AG04450 (cell line): ENCODE results near the gene MMS19. TPM values are rescaled to one million over a fixed set of nuclear protein-coding genes. Genes with fewer than 3 reads are reported as not detected.
A peak's percentile ranks its signal among the peaks of the same experiment; 100 is the strongest.

ENCODE experiments used
- CTCF ChIA-PET: fragments of 300-600, 350-600 bp; formaldehyde crosslinking; extraction: SDS; loops from one replicate; lab custom pipeline; 2022; ENCODE audit warnings: antibody characterized with exemption, inconsistent platforms; lab: Charles Lee
- POLR2A ChIA-PET: fragments of 350-600 bp; formaldehyde crosslinking; extraction: SDS; loops from one replicate; lab custom pipeline; 2021; ENCODE audit warnings: antibody characterized with exemption, inconsistent platforms; lab: Yijun Ruan, JAX
- DNase-seq: peaks from one replicate; pipeline ENCODE4 v3.0.0-alpha.2; 2011; ENCODE audit warnings: low read depth, low spot score
- H3K27ac ChIP-seq: one replicate; pipeline ENCODE4 v1.5.1; 2012; ENCODE audit warnings: low read depth, low read length, control low read depth
- H3K27me3 ChIP-seq: one replicate; pipeline ENCODE4 v1.6.0; 2012; ENCODE audit warnings: low read length; ENCODE audit not compliant: control insufficient read depth, insufficient read depth
- H3K4me3 ChIP-seq: 2 replicates; pipeline ENCODE4 v1.5.1; 2011; ENCODE audit warnings: mild to moderate bottlenecking, low read depth, low read length, control low read depth
- H3K9me3 ChIP-seq: 2 replicates; pipeline ENCODE4 v1.5.1; 2012; ENCODE audit warnings: low read length; ENCODE audit not compliant: control insufficient read depth, insufficient read depth
- polyA plus RNA-seq: library from polyadenylated mRNA; depleted of rRNA; stranded (reverse); fragments of >200 nt; gene quantifications from 2 replicates; pipeline ENCODE4 v1.2.3, GENCODE V29; 2011
- TF ChIP-seq, protein P1 (sequence below): IDR thresholded peaks from 2 replicates; pipeline ENCODE4 v1.5.1; 2011; ENCODE audit warnings: low read depth, low read length, control low read depth, inconsistent platforms

MMS19 gene
- polyA plus RNA-seq, 1 experiment, result 71.5 TPM

DNA sequence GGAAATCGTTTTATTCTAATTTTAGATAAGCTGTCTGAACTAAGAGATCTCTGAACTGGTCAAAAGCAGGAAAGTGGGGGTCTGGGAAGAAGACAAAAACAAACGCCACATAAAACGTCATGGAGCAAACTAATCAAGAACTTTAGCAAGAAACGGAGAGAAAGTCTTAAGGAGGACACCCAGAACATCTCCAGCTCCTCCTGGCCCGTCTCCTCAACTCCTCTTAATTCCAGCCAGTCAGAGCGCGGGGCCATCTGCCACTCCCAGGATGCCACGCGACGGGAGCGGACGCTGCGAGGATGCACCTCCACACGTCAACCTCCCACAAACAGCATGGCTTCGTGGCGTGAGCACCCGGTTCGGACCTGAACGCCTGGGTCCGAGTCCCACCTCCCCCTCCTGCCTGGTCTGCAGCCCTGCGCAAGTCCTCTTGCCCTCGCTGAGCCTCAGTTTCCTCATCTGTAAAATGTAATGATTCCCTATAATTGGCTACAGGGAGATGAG is 598 bp downstream of the MMS19 start:
- peak; percentile 38 for DNase-seq
- H3K27me3 ChIP-seq, result no peaks in the 10 kb centered on the region
- no peaks in the 10 kb centered on the region; the same call in 1 of the 2 replicates for H3K9me3 ChIP-seq
- CTCF ChIA-PET, result interaction anchor here (0.6 kb wide), 1 partner anchor 90 kb away, joined by 6 read pairs; no protein-coding TSS in a partner anchor
- peak overlapping the region; percentile 87 for H3K27ac ChIP-seq
- H3K4me3 ChIP-seq, result peak overlapping the region; percentile 78
- POLR2A ChIA-PET, result interaction anchor here (0.6 to 0.7 kb wide), 2 partner anchors 9 to 48 kb away, joined by 3 to 4 read pairs; no protein-coding TSS in a partner anchor
- TF ChIP-seq, protein P1, sequence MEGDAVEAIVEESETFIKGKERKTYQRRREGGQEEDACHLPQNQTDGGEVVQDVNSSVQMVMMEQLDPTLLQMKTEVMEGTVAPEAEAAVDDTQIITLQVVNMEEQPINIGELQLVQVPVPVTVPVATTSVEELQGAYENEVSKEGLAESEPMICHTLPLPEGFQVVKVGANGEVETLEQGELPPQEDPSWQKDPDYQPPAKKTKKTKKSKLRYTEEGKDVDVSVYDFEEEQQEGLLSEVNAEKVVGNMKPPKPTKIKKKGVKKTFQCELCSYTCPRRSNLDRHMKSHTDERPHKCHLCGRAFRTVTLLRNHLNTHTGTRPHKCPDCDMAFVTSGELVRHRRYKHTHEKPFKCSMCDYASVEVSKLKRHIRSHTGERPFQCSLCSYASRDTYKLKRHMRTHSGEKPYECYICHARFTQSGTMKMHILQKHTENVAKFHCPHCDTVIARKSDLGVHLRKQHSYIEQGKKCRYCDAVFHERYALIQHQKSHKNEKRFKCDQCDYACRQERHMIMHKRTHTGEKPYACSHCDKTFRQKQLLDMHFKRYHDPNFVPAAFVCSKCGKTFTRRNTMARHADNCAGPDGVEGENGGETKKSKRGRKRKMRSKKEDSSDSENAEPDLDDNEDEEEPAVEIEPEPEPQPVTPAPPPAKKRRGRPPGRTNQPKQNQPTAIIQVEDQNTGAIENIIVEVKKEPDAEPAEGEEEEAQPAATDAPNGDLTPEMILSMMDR, result no peak

DNA sequence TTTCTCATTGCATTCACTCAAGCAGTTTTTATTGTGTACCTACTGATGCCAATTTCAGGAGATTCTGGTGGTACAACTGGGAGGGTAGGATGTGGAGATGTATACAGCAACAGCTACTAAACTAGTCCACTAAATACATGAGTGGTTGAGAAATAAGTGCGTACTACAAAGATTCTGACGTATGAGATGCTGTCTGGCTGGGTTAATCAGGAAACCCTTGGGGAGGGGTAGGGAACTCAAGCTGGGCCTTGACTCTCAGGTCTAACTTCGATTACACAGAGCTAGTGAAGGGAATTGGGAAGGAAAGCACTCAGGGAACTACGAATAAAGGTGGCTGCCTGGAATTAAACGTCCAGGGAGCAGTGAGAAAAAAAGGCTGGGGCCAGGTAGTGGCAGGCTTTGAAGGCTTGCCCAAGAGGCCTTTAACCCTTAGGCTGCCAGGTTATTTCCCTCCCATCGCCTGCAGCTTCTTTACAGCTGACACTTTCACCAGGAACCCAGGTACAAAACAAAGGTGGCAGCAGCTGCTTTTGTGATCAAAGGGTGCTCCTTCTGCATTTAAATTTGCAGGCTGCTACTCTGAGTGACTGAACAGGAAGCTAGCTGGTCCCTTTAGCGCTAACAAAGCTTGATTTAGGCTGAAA is 3.2 kb downstream of the MMS19 start:
- DNase-seq, result no peak
- Histone ChIP-seq H3K9me3 (no peaks in the 10 kb centered on the region; the same call in 1 of the 2 replicates), H3K27ac (no peak overlapping the region), H3K27me3 (no peaks in the 10 kb centered on the region), H3K4me3 (no peak overlapping the region; the same call in 1 of the 2 replicates)
- ChIA-PET CTCF (interaction anchor here (0.6 to 1.1 kb wide), 2 partner anchors 59 to 117 kb away, joined by 3 to 7 read pairs; no protein-coding TSS in a partner anchor), POLR2A (no interaction called here)
- TF ChIP-seq, protein P1, result no peak

DNA sequence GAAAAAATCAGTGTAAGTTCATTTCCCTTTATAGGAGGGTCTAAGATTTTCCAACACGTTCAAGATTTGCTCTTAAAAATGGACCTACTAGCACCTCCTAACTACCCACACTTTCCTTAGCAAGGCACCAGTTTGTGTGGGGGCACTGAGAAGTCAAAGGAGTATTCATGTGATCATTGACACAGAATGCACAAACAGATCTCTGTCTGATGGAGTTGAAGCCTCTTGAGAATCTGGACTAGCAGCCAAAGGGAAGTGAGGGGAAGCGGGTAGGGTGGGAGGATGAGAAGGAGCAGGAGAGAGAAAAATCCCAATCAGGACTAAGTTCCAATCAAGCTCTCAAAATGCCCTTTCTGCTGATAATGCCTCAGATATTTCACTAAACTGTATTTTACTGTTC is 4.1 kb downstream of the MMS19 start:
- TF ChIP-seq, protein P1, result no peak
- Histone ChIP-seq H3K27ac (no peak overlapping the region), H3K27me3 (no peaks in the 10 kb centered on the region), H3K4me3 (no peak overlapping the region), H3K9me3 (no peaks in the 10 kb centered on the region; the same call in 1 of the 2 replicates)
- POLR2A ChIA-PET, result no interaction called here
- no peak for DNase-seq
- CTCF ChIA-PET, result interaction anchor here (1.1 kb wide), 1 partner anchor 60 kb away, joined by 7 read pairs; no protein-coding TSS in a partner anchor

DNA sequence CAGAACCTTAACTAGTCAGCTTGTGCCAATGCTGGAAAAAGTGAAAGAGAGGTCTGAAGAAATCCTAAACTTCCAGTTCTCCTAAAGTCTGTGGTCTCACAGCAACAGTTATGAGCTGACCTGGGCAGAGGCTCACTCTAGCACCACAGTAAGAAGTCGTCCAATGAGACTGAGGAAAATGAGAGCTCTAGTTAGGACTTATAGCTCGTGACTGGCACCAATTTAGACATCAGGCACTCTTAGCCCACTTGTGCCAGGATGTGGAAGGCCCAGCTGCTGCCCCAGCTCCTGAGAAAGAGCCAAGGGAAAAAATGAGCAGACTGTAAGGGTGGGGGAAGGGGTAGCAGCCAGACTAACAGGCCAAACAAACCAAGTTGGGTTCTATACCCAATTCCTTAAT is 7.6 kb downstream of the MMS19 start:
- no peak for DNase-seq
- TF ChIP-seq, protein P1, result no peak
- H3K27me3 ChIP-seq, result no peaks in the 10 kb centered on the region
- H3K4me3 ChIP-seq, result no peak overlapping the region
- CTCF ChIA-PET, result no interaction called here
- H3K9me3 ChIP-seq, result no peaks in the 10 kb centered on the region
- no peak overlapping the region for H3K27ac ChIP-seq
- POLR2A ChIA-PET, result interaction anchor here (1.1 kb wide), 1 partner anchor 9 kb away, joined by 3 read pairs; no protein-coding TSS in a partner anchor

DNA sequence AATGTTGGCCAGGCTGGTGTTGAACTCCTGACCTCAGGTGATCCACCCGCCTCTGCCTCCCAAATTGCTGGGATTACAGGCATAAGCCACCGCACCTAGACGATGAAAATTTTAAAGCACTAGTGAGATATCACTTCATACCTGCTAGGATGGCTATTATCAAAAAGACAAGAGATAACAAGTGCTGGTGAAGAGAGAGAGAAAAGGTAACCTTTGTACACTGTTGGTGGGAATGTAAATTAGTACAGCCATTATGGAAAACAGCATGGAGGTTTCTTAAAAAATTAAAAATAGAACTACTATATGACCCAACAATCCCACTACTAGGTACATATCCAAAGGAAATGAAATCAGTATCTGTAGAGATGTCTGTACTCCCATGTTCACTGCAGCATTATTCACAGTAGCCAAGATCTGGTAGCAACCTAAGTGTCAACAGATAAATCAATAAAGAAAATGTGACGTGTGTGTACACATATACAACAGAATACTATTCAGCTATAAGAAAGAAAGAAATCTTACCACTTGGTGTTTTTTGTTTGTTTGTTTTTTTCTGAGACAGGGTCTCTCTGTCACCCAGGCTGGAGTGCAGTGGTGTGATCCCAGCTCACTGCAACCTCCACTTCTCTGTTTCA is 12.5 kb downstream of the MMS19 start:
- Histone ChIP-seq H3K4me3 (no peak overlapping the region), H3K9me3 (no peaks in the 10 kb centered on the region), H3K27me3 (no peaks in the 10 kb centered on the region), H3K27ac (no peak overlapping the region)
- CTCF ChIA-PET, result no interaction called here
- no peak for DNase-seq
- TF ChIP-seq, protein P1, result no peak
- POLR2A ChIA-PET, result no interaction called here
